GM12874 (cell line): ENCODE results near the gene SEMA5B.

Experiments
- CTCF ChIP-seq: IDR thresholded peaks from 2 replicates; pipeline ENCODE4 v1.5.1; 2011; ENCODE audit warnings: low read depth, mild to moderate bottlenecking, control low read depth, low read length, moderate library complexity; ENCODE audit not compliant: insufficient read depth

Gene SEMA5B

GRCh38 chr3:122984650-122985049 is 42.9 kb downstream of the SEMA5B start:
- TF ChIP-seq CTCF: no peak

GRCh38 chr3:122984007-122984406 is 43.6 kb downstream of the SEMA5B start:
- TF ChIP-seq CTCF: no peak

GRCh38 chr3:122982216-122983185 is 45.1 kb downstream of the SEMA5B start:
- TF ChIP-seq CTCF: no peak

GRCh38 chr3:122979211-122979610 is 48.4 kb downstream of the SEMA5B start:
- no peak for TF ChIP-seq CTCF

GRCh38 chr3:122978569-122978968 is 49.0 kb downstream of the SEMA5B start:
- TF ChIP-seq CTCF: no peak

- no peak for TF ChIP-seq CTCF
Observed at GRCh38 chr3:122977746-122978466, 49.7 kb downstream of the SEMA5B start.

GRCh38 chr3:122975924-122976293 is 51.7 kb downstream of the SEMA5B start:
- TF ChIP-seq CTCF: no peak
